HEK293 (cell line): Measurements from ENCODE around the gene CCDC170.

Experiments
- EGR2 ChIP-seq: fragments of 450-650 bp; formaldehyde crosslinking; IDR thresholded peaks from 2 replicates; pipeline ENCODE4 v1.5.1; 2016; ENCODE audit warnings: low read depth, missing biosample characterization, missing genetic modification characterization
- ELK4 ChIP-seq: IDR thresholded peaks from 2 replicates; pipeline ENCODE4 v1.6.1; 2011; ENCODE audit warnings: mild to moderate bottlenecking, low read depth, low read length, borderline replicate concordance
- GFI1B ChIP-seq: fragments of 450-650 bp; formaldehyde crosslinking; IDR thresholded peaks from 2 replicates; pipeline ENCODE4 v1.5.1; 2016; ENCODE audit warnings: missing biosample characterization, missing genetic modification characterization
- KLF1 ChIP-seq: fragments of 450-650 bp; formaldehyde crosslinking; IDR thresholded peaks from 2 replicates; pipeline ENCODE4 v1.5.1; 2016; ENCODE audit warnings: missing biosample characterization, missing genetic modification characterization
- KLF16 ChIP-seq: fragments of 450-650 bp; formaldehyde crosslinking; IDR thresholded peaks from 2 replicates; pipeline ENCODE4 v1.5.1; 2017; ENCODE audit warnings: missing biosample characterization, missing genetic modification characterization
- KLF7 ChIP-seq: fragments of 450-650 bp; formaldehyde crosslinking; IDR thresholded peaks from 2 replicates; pipeline ENCODE4 v1.5.1; 2016; ENCODE audit warnings: missing biosample characterization, missing genetic modification characterization, borderline replicate concordance
- PRDM1 ChIP-seq: fragments of 450-650 bp; formaldehyde crosslinking; IDR thresholded peaks from 2 replicates; pipeline ENCODE4; 2016; ENCODE audit warnings: missing biosample characterization, missing genetic modification characterization
- SCRT1 ChIP-seq: fragments of 450-650 bp; formaldehyde crosslinking; IDR thresholded peaks from 2 replicates; pipeline ENCODE4 v1.5.1; 2016; ENCODE audit warnings: missing biosample characterization, missing genetic modification characterization, borderline replicate concordance
- SP3 ChIP-seq: fragments of 450-650 bp; formaldehyde crosslinking; IDR thresholded peaks from 2 replicates; pipeline ENCODE4 v1.5.1; 2016; ENCODE audit warnings: missing biosample characterization, missing genetic modification characterization
- YY1 ChIP-seq: fragments of 450-650 bp; formaldehyde crosslinking; IDR thresholded peaks from 2 replicates; pipeline ENCODE4 v1.5.1; 2018; ENCODE audit warnings: missing biosample characterization, missing genetic modification characterization
- ZBTB10 ChIP-seq: fragments of 450-650 bp; formaldehyde crosslinking; IDR thresholded peaks from 2 replicates; pipeline ENCODE4 v1.5.1; 2016; ENCODE audit warnings: missing biosample characterization, missing genetic modification characterization
- ZFP37 ChIP-seq: fragments of 450-650 bp; formaldehyde crosslinking; IDR thresholded peaks from 2 replicates; pipeline ENCODE4 v1.5.1; 2016; ENCODE audit warnings: missing biosample characterization, missing genetic modification characterization
- ZNF114 ChIP-seq: fragments of 450-650 bp; formaldehyde crosslinking; IDR thresholded peaks from 2 replicates; pipeline ENCODE4 v1.5.0; 2017; ENCODE audit warnings: missing biosample characterization, missing genetic modification characterization
- ZNF16 ChIP-seq: fragments of 450-650 bp; formaldehyde crosslinking; IDR thresholded peaks from 2 replicates; pipeline ENCODE4 v1.5.1; 2016; ENCODE audit warnings: low read depth, missing biosample characterization, missing genetic modification characterization
- ZNF175 ChIP-seq: fragments of 450-650 bp; formaldehyde crosslinking; IDR thresholded peaks from 2 replicates; pipeline ENCODE4 v1.5.1; 2016; ENCODE audit warnings: missing biosample characterization, missing genetic modification characterization
- ZNF2 ChIP-seq: fragments of 450-650 bp; formaldehyde crosslinking; IDR thresholded peaks from 2 replicates; pipeline ENCODE4 v1.5.1; 2016; ENCODE audit warnings: missing biosample characterization, missing genetic modification characterization
- ZNF223 ChIP-seq: fragments of 450-650 bp; formaldehyde crosslinking; IDR thresholded peaks from 2 replicates; pipeline ENCODE4 v1.5.1; 2016; ENCODE audit warnings: missing biosample characterization, missing genetic modification characterization
- ZNF274 ChIP-seq, 2 experiments: fragments of 200-500 bp in 1 of 2; fragments of 450-650 bp in 1 of 2; sonication (Bioruptor generic) in 1 of 2; formaldehyde crosslinking in 1 of 2; IDR thresholded peaks; 2 replicates each; pipeline versions ENCODE4 v1.5.1 to v1.6.1; 2014 to 2016; ENCODE audit warnings: borderline replicate concordance in 1 of 2, inconsistent platforms in 1 of 2, low read length in 1 of 2, missing biosample characterization in 1 of 2, missing genetic modification characterization in 1 of 2
- ZNF280C ChIP-seq: fragments of 450-650 bp; formaldehyde crosslinking; IDR thresholded peaks from 2 replicates; pipeline ENCODE4 v1.5.1; 2016; ENCODE audit warnings: missing biosample characterization, missing genetic modification characterization
- ZNF324 ChIP-seq: fragments of 450-650 bp; formaldehyde crosslinking; IDR thresholded peaks from 2 replicates; pipeline ENCODE4 v1.5.1; 2016; ENCODE audit warnings: missing biosample characterization, missing genetic modification characterization
- ZNF404 ChIP-seq: fragments of 450-650 bp; formaldehyde crosslinking; IDR thresholded peaks from 2 replicates; pipeline ENCODE4 v1.5.1; 2017; ENCODE audit warnings: missing biosample characterization, missing genetic modification characterization
- ZNF518A ChIP-seq: fragments of 450-650 bp; formaldehyde crosslinking; conservative IDR thresholded peaks from 2 replicates; pipeline ENCODE4 v1.5.1; 2016; ENCODE audit warnings: low read depth, missing biosample characterization, missing genetic modification characterization
- ZNF555 ChIP-seq: fragments of 450-650 bp; formaldehyde crosslinking; conservative IDR thresholded peaks from 2 replicates; pipeline ENCODE4 v1.5.1; 2017; ENCODE audit warnings: missing biosample characterization, mild to moderate bottlenecking, missing genetic modification characterization, inconsistent platforms
- ZNF639 ChIP-seq: fragments of 450-650 bp; formaldehyde crosslinking; IDR thresholded peaks from 2 replicates; pipeline ENCODE4 v1.5.1; 2016; ENCODE audit warnings: missing biosample characterization, missing genetic modification characterization
- ZNF830 ChIP-seq: fragments of 450-650 bp; IDR thresholded peaks from 2 replicates; pipeline ENCODE4 v1.5.0; 2018; ENCODE audit warnings: missing biosample characterization, missing genetic modification characterization, low read depth, mild to moderate bottlenecking, moderate library complexity
- ZSCAN30 ChIP-seq: fragments of 450-650 bp; IDR thresholded peaks from 2 replicates; pipeline ENCODE4 v1.5.1; 2018; ENCODE audit warnings: missing biosample characterization, mild to moderate bottlenecking, missing genetic modification characterization, moderate library complexity

CCDC170 gene

GRCh38 chr6:151451950-151452749, 41.7 kb upstream of the CCDC170 start, which contains the start of gene RMND1 (continued):
- TF ChIP-seq ZNF830 (tag by site-specific recombination) (no peak), SCRT1 (tag by site-specific recombination) (no peak), ZNF518A (tag by site-specific recombination) (peak; percentile 98), YY1 (peak; percentile 78), ZFP37 (peak; percentile 73), KLF16 (tag by site-specific recombination) (peak; percentile 94), ZNF114 (tag by site-specific recombination) (no peak), ZBTB10 (tag by site-specific recombination) (peak; percentile 30), ZNF639 (peak; percentile 96), ZNF555 (tag by site-specific recombination) (no peak), ZNF324 (tag by site-specific recombination) (peak; percentile 96), SP3 (tag by site-specific recombination) (peak; percentile 97), PRDM1 (peak; percentile 72; the same call in 1 of the 2 replicates), ZNF223 (tag by site-specific recombination) (no peak), ZNF404 (no peak), EGR2 (tag by site-specific recombination) (peak; percentile 54; the same call in 1 of the 2 replicates), KLF1 (tag by site-specific recombination) (no peak), ZNF175 (tag by site-specific recombination) (no peak), KLF7 (tag by site-specific recombination) (no peak; the same call in 1 of the 2 replicates), ZNF16 (tag by site-specific recombination) (no peak), ELK4 (no peak; the same call in 1 of the 2 replicates), ZSCAN30 (tag by site-specific recombination) (peak; percentile 70), ZNF2 (tag by site-specific recombination) (peak; percentile 64; the same call in 1 of the 2 replicates), ZNF274 (IDR thresholded peaks at IDR 0.05; ENCODE audit: low read length) (no peak), ZNF274 (tag by site-specific recombination; IDR thresholded peaks at IDR 0.05; ENCODE audit: borderline replicate concordance) (no peak), GFI1B (tag by site-specific recombination) (peak; percentile 63; the same call in 1 of the 2 replicates), ZNF280C (tag by site-specific recombination) (no peak)
